Chondrocyte (in vitro differentiated cells): ENCODE measurements around the gene TSC1. TPM values are rescaled to one million over a fixed set of nuclear protein-coding genes. Genes with fewer than 3 reads are reported as not detected.

Source experiments
- DNase-seq: peaks from one replicate; pipeline ENCODE4 v3.0.0; 2021; ENCODE audit warnings: mixed read lengths, low spot score
- H3K27ac Mint-ChIP-seq: one replicate; pipeline ENCODE4 v1.8.0; 2021; ENCODE audit warnings: mild to moderate bottlenecking, moderate library complexity, mixed read lengths; ENCODE audit not compliant: unreplicated experiment
- H3K27me3 Mint-ChIP-seq: 2 replicates; pipeline ENCODE4 v1.8.0; 2021; ENCODE audit warnings: low read depth, mixed read lengths
- H3K36me3 Mint-ChIP-seq: 2 replicates; pipeline ENCODE4 v1.8.0; 2021; ENCODE audit warnings: low read depth, mixed read lengths
- H3K4me1 Mint-ChIP-seq: 2 replicates; pipeline ENCODE4 v1.8.0; 2021; ENCODE audit warnings: low read depth, mild to moderate bottlenecking, mixed read lengths
- H3K4me3 Mint-ChIP-seq: one replicate; pipeline ENCODE4 v1.8.0; 2021; ENCODE audit warnings: mild to moderate bottlenecking, moderate library complexity, mixed read lengths; ENCODE audit not compliant: unreplicated experiment
- H3K9me3 Mint-ChIP-seq: 2 replicates; pipeline ENCODE4 v1.8.0; 2021; ENCODE audit warnings: low read depth, mixed read lengths
- CTCF ChIP-seq: fragments of 200-600 bp; sonication (generic); IDR thresholded peaks from 2 replicates; pipeline ENCODE4 v1.5.0; 2021; ENCODE audit warnings: antibody characterized with exemption, mild to moderate bottlenecking, moderate library complexity
- total RNA-seq: library from RNA; stranded (reverse); gene quantifications from 3 replicates; pipeline ENCODE4 v1.2.1, GENCODE V29; 2021

TSC1 gene
- total RNA-seq, 1 donor from 2014 or later, result 42.5 TPM

- no peaks in the 10 kb centered on the region for H3K9me3 Mint-ChIP-seq
- DNase-seq, result no peak
- H3K36me3 Mint-ChIP-seq, result peaks cover 38% of the 10 kb centered on the region
- TF ChIP-seq CTCF, result no peak
- no peaks in the 10 kb centered on the region for H3K27me3 Mint-ChIP-seq
- peaks cover 4% of the 10 kb centered on the region for H3K4me1 Mint-ChIP-seq
- no peak overlapping the region for H3K27ac Mint-ChIP-seq
- no peak overlapping the region for H3K4me3 Mint-ChIP-seq
Measured at GRCh38 chr9:132894862-132895835, 49.3 kb downstream of the TSC1 start.

GRCh38 chr9:132894346-132894745, 50.1 kb downstream of the TSC1 start:
- H3K27ac Mint-ChIP-seq, result no peak overlapping the region
- TF ChIP-seq CTCF, result no peak

GRCh38 chr9:132892400-132892799, 52.0 kb downstream of the TSC1 start:
- no peak for TF ChIP-seq CTCF
- Mint-ChIP-seq H3K4me3 (no peak overlapping the region), H3K9me3 (no peaks in the 10 kb centered on the region), H3K27me3 (no peaks in the 10 kb centered on the region), H3K36me3 (peaks cover 30% of the 10 kb centered on the region), H3K27ac (no peak overlapping the region), H3K4me1 (peaks cover 4% of the 10 kb centered on the region)
- no peak for DNase-seq

More at GRCh38 chr9:132894346-132894745, 50.1 kb downstream of the TSC1 start:
- no peak for DNase-seq
- Mint-ChIP-seq H3K4me1 (peaks cover 4% of the 10 kb centered on the region), H3K9me3 (no peaks in the 10 kb centered on the region), H3K4me3 (no peak overlapping the region), H3K36me3 (peaks cover 38% of the 10 kb centered on the region), H3K27me3 (no peaks in the 10 kb centered on the region)

- DNase-seq, result no peak
- H3K9me3 Mint-ChIP-seq, result no peaks in the 10 kb centered on the region
Measured at GRCh38 chr9:132888151-132888550, 56.3 kb downstream of the TSC1 start.

More at GRCh38 chr9:132888151-132888550, 56.3 kb downstream of the TSC1 start:
- Mint-ChIP-seq H3K27ac (no peak overlapping the region), H3K27me3 (no peaks in the 10 kb centered on the region), H3K36me3 (peaks cover 7% of the 10 kb centered on the region), H3K4me1 (no peaks in the 10 kb centered on the region), H3K4me3 (no peak overlapping the region)
- no peak for TF ChIP-seq CTCF
